HepG2 (cell line): ENCODE measurements around the gene SPATA31E1. TPM values are rescaled to one million over a fixed set of nuclear protein-coding genes. Genes with fewer than 3 reads are reported as not detected.

Experiments used
- ATAC-seq: fragments of 200-7000 bp; cut with Tn5 transposase; 3 replicates; pipeline ENCODE4 v1.9.1; 2020; ENCODE audit warnings: mild to moderate bottlenecking, moderate library complexity
- BruUV-seq: library from RNA; stranded (reverse); fragments of 400-500 nt; replicated peaks from 2 replicates; lab custom pipeline; 2021; lab: Mats Ljungman, UMichigan
- CTCF ChIA-PET: fragments of 300-600 bp; formaldehyde crosslinking; extraction: SDS; loops from one replicate; lab custom pipeline; 2021; ENCODE audit warnings: low total read pairs, inconsistent platforms, low intra/inter-chr PET ratio; lab: Yijun Ruan, JAX
- POLR2A ChIA-PET: fragments of 350-600 bp; sonication (Branson Sonifier 250); formaldehyde crosslinking; loops from one replicate; lab custom pipeline; 2020; ENCODE audit warnings: antibody characterized with exemption, inconsistent platforms; lab: Yijun Ruan, JAX
- DNase-seq: peaks from one replicate; pipeline ENCODE4 v3.0.0-alpha.2; 2015; ENCODE audit warnings: low spot score
- FAIRE-seq: peaks from 3 replicates; lab custom pipeline; 2011; peaks lifted over from hg19 to GRCh38; lab: Jason Lieb, UNC
- H2AFZ ChIP-seq: one replicate; pipeline ENCODE4 v1.6.1; 2011; ENCODE audit warnings: low read length, inconsistent platforms
- H3K27ac ChIP-seq: fragments of 300-600 bp; 3 replicates; pipeline ENCODE4 v1.8.0; 2011; ENCODE audit warnings: mixed run types, mild to moderate bottlenecking, mixed read lengths, low read length, inconsistent platforms; ENCODE audit not compliant: insufficient read depth; ENCODE audit errors: extremely low read length
- H3K27me3 ChIP-seq, 2 experiments: fragments of 200-600 bp in 1 of 2; 2 replicates in 1 of 2; 3 replicates in 1 of 2; pipeline versions ENCODE4 v1.6.0 to v1.8.0; 2011; ENCODE audit warnings: low read length in 2 of 2, mild to moderate bottlenecking in 2 of 2, moderate library complexity in 2 of 2, inconsistent platforms in 1 of 2; ENCODE audit not compliant: insufficient read depth in 2 of 2, control insufficient read depth in 1 of 2
- H3K36me3 ChIP-seq, 2 experiments: fragments of 200-600 bp in 1 of 2; replicated peaks in 1 of 2; 2 replicates in 1 of 2; 3 replicates in 1 of 2; pipeline versions ENCODE4 v1.5.1 to v1.8.0; 2011; ENCODE audit warnings: low read length in 2 of 2, inconsistent platforms in 1 of 2; ENCODE audit not compliant: insufficient read depth in 2 of 2, control insufficient read depth in 1 of 2
- H3K4me1 ChIP-seq: 2 replicates; pipeline ENCODE4 v1.5.1; 2012; ENCODE audit warnings: low read length, inconsistent platforms; ENCODE audit not compliant: insufficient read depth
- H3K4me2 ChIP-seq: 2 replicates; pipeline ENCODE4 v1.6.0; 2011; ENCODE audit warnings: low read depth, low read length, inconsistent platforms
- H3K4me3 ChIP-seq, 3 experiments: fragments of 200-600 bp in 1 of 3; sonication (generic), shearing (Covaris generic) in 1 of 3; replicated peaks in 1 of 3; 2 replicates each; pipeline ENCODE4 v1.5.1; 2011 to 2016; ENCODE audit warnings: low read length in 3 of 3, inconsistent platforms in 2 of 3, low read depth in 2 of 3, mild to moderate bottlenecking in 2 of 3, control low read depth in 1 of 3, mixed read lengths in 1 of 3; ENCODE audit not compliant: insufficient read depth in 1 of 3
- H3K79me2 ChIP-seq: one replicate; pipeline ENCODE4 v1.6.1; 2011; ENCODE audit warnings: low read length, inconsistent platforms; ENCODE audit not compliant: insufficient read depth
- H3K9ac ChIP-seq: 2 replicates; pipeline ENCODE4 v1.6.0; 2011; ENCODE audit warnings: mild to moderate bottlenecking, low read depth, low read length, inconsistent platforms; ENCODE audit not compliant: insufficient read depth
- H3K9me3 ChIP-seq: 2 replicates; pipeline ENCODE4 v1.5.1; 2012; ENCODE audit warnings: mild to moderate bottlenecking, low read length
- H4K20me1 ChIP-seq: 2 replicates; pipeline ENCODE4 v1.6.0; 2011; ENCODE audit warnings: inconsistent platforms, mild to moderate bottlenecking, low read length, moderate library complexity; ENCODE audit not compliant: insufficient read depth
- GABPA ChIP-seq, 2 experiments: IDR thresholded peaks; 2 replicates each; pipeline ENCODE4 v1.6.1; 2011 to 2016; ENCODE audit warnings: low read depth in 2 of 2, low read length in 1 of 2, missing biosample characterization in 1 of 2, missing genetic modification characterization in 1 of 2
- HDAC6 ChIP-seq: fragments of 200-600 bp; sonication (generic); IDR thresholded peaks from 2 replicates; pipeline ENCODE4 v1.7.0; 2017; ENCODE audit warnings: mild to moderate bottlenecking, antibody characterized with exemption, low read length, low read depth
- KDM6A ChIP-seq: IDR thresholded peaks from 2 replicates; pipeline ENCODE4 v1.6.1; 2016; ENCODE audit warnings: low read depth
- XRCC5 ChIP-seq: fragments of 200-400 bp; formaldehyde crosslinking; optimal IDR thresholded peaks from 2 replicates; pipeline ENCODE3; 2017; ENCODE audit warnings: mild to moderate bottlenecking, low read length
- ZNF234 ChIP-seq: sonication (generic); formaldehyde crosslinking; conservative IDR thresholded peaks from 2 replicates; pipeline ENCODE4 v1.5.1; 2020; ENCODE audit warnings: mild to moderate bottlenecking, missing genetic modification reagents
- ZNF251 ChIP-seq: sonication (generic); formaldehyde crosslinking; IDR thresholded peaks from 2 replicates; pipeline ENCODE4 v1.9.0; 2021; ENCODE audit warnings: mild to moderate bottlenecking, missing genetic modification reagents
- ZNF3 ChIP-seq: IDR thresholded peaks from 2 replicates; pipeline ENCODE4 v1.7.0; 2017; ENCODE audit warnings: inconsistent platforms
- ZNF550 ChIP-seq: sonication (generic); formaldehyde crosslinking; IDR thresholded peaks from 2 replicates; pipeline ENCODE4 v1.4.0; 2020; ENCODE audit warnings: mild to moderate bottlenecking, missing genetic modification reagents, borderline replicate concordance
- ZNF576 ChIP-seq: sonication (generic); formaldehyde crosslinking; IDR thresholded peaks from 2 replicates; pipeline ENCODE4 v1.4.0; 2020; ENCODE audit warnings: mild to moderate bottlenecking, missing genetic modification reagents
- ZNF644 ChIP-seq: IDR thresholded peaks from 2 replicates; pipeline ENCODE4 v1.6.1; 2016; ENCODE audit warnings: low read depth
- WGBS: methylation state at CpG from one replicate; pipeline ENCODE4 v1.1.6; 2017; ENCODE audit warnings: low lambda C conversion rate; 5-methylcytosine and 5-hydroxymethylcytosine counted together
- in situ Hi-C: cut with HindIII; loops from 2 replicates; pipeline ENCODE4 v1.10.0; 2017; ENCODE audit warnings: low pct_unique_long_range_greater_than_20kb; ENCODE audit not compliant: extremely low pct_ligation_motif_present
- intact Hi-C: fragments of 100-400 bp; cut with micrococcal nuclease; formaldehyde crosslinking; loops from one replicate; pipeline ENCODE4 v1.10.0; 2022; ENCODE audit not compliant: unreplicated experiment
- polyA plus RNA-seq, 8 experiments: library from polyadenylated mRNA; depleted of rRNA in 3 of 8; stranded (reverse) in 7 of 8; unstranded in 1 of 8; fragments of >200 nt; fragmentation: Illumina TruSeq in 4 of 8; extraction: Trizol in 4 of 8; gene quantifications; 2 replicates each; pipeline versions ENCODE4 v1.2.1 to v1.2.3, GENCODE V29; 2011 to 2016; ENCODE audit warnings: low read depth in 4 of 8, missing spikeins in 1 of 8, mixed read lengths in 1 of 8; ENCODE audit not compliant: insufficient read depth in 1 of 8
- total RNA-seq, 5 experiments: library from RNA; depleted of rRNA; stranded (reverse); fragments of >200 nt; fragmentation: Illumina TruSeq; extraction: Trizol; gene quantifications; 2 replicates each; pipeline ENCODE4 v1.2.3, GENCODE V29; 2016; ENCODE audit warnings: low read depth in 1 of 5
- TF ChIP-seq, protein P1 (sequence below): sonication (generic); formaldehyde crosslinking; IDR thresholded peaks from 2 replicates; pipeline ENCODE4 v1.9.0; 2021; ENCODE audit warnings: missing genetic modification reagents, mild to moderate bottlenecking, borderline replicate concordance

The SPATA31E1 gene
- total and polyA plus RNA-seq, 2 of the 13 experiments (the other 11 are each of a cell fraction or from before 2014, with no cell fraction given): not detected

DNA sequence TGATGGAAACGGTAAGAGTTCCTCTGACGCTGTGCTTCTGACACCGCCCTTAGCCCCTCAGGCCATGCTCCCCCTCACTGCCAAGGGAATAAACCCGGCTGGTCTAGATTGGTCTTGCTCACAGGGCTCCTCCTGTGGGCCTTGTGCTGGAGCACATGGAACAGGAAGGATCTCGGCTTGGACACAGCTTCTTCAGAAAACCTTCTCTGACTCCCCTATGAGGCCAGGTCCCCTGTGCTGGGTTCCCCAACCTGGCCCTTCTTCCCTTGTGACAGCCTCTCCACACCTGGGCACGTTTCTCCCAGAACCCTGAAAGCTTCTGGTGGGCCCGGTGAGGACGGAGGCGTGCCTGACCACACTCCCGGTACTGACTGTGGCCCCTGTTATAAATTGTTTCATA, 8.2 kb downstream of the SPATA31E1 start:
- no peak for FAIRE-seq
- Histone ChIP-seq H2AFZ (no peak overlapping the region), H3K79me2 (no peaks in the 10 kb centered on the region), H3K9me3 (no peaks in the 10 kb centered on the region), H3K36me3 (no peaks in the 10 kb centered on the region), H3K4me1 (no peaks in the 10 kb centered on the region), H3K9ac (no peak overlapping the region), H3K27ac (no peak overlapping the region), H4K20me1 (no peaks in the 10 kb centered on the region), H3K4me3 (no peak overlapping the region), H3K4me2 (no peak overlapping the region), H3K27me3 (peaks cover 4 to 22% of the 10 kb centered on the region in 2 experiments; a peak in 4 of 5 replicates)
- TF ChIP-seq ZNF550 (no peak), HDAC6 (no peak), ZNF234 (no peak), ZNF3 (CRISPR knock-in tag) (no peak), ZNF644 (CRISPR knock-in tag) (no peak), KDM6A (no peak), ZNF576 (CRISPR knock-in tag) (no peak), GABPA (IDR thresholded peaks at IDR 0.05; ENCODE audit: low read depth, low read length) (no peak), GABPA (CRISPR knock-in tag; IDR thresholded peaks at IDR 0.05; ENCODE audit: low read depth) (no peak), XRCC5 (no peak), ZNF251 (CRISPR knock-in tag) (no peak)
- TF ChIP-seq, protein P1, sequence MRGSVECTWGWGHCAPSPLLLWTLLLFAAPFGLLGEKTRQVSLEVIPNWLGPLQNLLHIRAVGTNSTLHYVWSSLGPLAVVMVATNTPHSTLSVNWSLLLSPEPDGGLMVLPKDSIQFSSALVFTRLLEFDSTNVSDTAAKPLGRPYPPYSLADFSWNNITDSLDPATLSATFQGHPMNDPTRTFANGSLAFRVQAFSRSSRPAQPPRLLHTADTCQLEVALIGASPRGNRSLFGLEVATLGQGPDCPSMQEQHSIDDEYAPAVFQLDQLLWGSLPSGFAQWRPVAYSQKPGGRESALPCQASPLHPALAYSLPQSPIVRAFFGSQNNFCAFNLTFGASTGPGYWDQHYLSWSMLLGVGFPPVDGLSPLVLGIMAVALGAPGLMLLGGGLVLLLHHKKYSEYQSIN (CRISPR knock-in tag): no peak
- DNase-seq: no peak
- 49% methylated on average over 7 of the region's 10 CpGs for WGBS
- no peak for ATAC-seq
- intact Hi-C loops: no loop called here
- in situ Hi-C loops: no loop called here
- ChIA-PET CTCF (no interaction called here), POLR2A (no interaction called here)
- BruUV-seq: no TSS peak
